Measurements from ENCODE around the gene FAM111B. TPM values are rescaled to one million over a fixed set of nuclear protein-coding genes. Genes with fewer than 3 reads are reported as not detected.

Gene FAM111B
- total RNA-seq, 2 experiments from 2014 or later = 32.3 to 38.9 TPM

DNA sequence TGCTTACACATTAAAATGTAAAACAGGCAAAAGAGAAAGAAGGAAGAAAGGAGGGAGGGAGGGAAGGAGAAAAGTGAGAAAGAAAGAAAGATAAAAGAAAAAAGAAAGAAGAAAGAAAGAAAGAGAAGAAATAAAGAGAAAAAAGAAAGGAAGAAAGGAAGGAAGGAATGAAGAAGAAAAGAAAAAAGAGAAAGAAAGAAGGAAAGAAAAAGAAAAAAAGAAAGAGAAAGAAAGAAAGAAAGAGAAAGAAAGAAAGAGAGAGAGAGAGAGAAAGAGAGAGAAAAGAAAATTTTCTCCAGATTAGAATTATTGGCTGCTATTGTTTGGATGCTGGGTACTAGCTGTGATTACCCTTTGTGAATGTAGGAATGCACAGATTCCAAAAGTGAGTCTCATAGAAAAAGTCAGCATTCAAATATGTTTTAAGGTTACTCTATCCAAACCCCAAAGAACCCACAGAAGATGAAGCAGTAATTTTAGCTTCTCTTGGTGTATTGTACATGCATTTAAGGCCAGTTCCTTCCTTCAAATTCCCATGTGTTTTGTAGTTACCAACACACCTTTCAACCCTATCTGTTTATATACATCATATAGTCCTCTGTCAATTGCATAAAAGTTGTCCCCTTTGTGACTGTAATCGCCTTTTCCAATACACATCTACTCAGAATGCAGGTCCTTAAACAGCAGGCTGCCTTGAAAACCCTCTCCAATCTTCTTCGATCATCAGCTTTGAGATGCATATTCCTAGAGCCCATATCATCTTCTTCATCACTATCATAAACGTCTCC lies 34.8 kb downstream of the FAM111B start:
- no peak for DNase-seq
- Mint-ChIP-seq H3K27ac (peak overlapping the region; percentile 93), H3K9me3 (ENCODE audit: low read depth) (no peaks in the 10 kb centered on the region), H3K36me3 (ENCODE audit: low read depth) (peaks cover 23% of the 10 kb centered on the region), H3K27me3 (no peaks in the 10 kb centered on the region), H3K4me3 (peak overlapping the region; percentile 91), H3K4me1 (peaks cover 40% of the 10 kb centered on the region)
- POLR2A ChIA-PET = interaction anchor here (0.9 to 1.4 kb wide), 3 partner anchors 11 to 35 kb away, joined by 3 to 7 read pairs (median 4); partner anchors contain the start of gene FAM111B
- intact Hi-C loops (cut with DNase I, micrococcal nuclease) = loop anchor here (1.0 to 5.0 kb wide), 9 partner anchors 17 to 1715 kb away; partner anchors contain the start of genes ZFP91 (in 2 of the 2), OSBP (in 1 of the 2), PATL1 (in 1 of the 2) and SLC43A3 (in 1 of the 2)
- CTCF ChIA-PET = interaction anchor here (0.6 to 9.6 kb wide), 7 partner anchors 10 to 1971 kb away, joined by 3 to 130 read pairs (median 4); no protein-coding TSS in a partner anchor
- ATAC-seq = no peak

GRCh38 chr11:59142530-59143507 lies 35.8 kb downstream of the FAM111B start, which contains the start of gene FAM111A:
Gene FAM111A (plus strand): TSS chr11:59142856. CDS start chr11:59148873, 6,017 bp downstream.
- H3K9me3 Mint-ChIP-seq (ENCODE audit: low read depth) = no peaks in the 10 kb centered on the region
- H3K27me3 Mint-ChIP-seq = no peaks in the 10 kb centered on the region

DNA sequence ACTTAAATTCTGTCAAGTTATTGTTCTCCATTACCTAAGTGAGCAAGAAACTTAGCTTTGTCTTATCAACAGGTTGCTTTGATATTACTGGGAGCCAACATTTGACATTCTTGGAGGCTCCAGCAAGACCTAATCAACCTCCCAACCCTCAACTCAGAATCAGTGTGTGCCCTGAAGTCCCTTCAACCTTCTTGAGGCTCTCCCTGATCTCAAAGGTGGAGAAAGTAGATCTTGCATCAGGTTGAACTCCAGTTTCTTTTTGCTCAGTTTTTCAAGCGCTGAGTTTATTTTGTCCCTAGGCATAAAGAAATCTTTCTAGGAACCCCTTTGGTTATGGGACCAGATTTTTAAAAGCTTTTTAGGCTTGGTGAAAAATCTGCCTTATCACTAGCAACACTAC lies 37.1 kb downstream of the FAM111B start:
- H3K27ac Mint-ChIP-seq = peak overlapping the region; percentile 93
- H3K27me3 Mint-ChIP-seq = no peaks in the 10 kb centered on the region
- H3K4me3 Mint-ChIP-seq = peak overlapping the region; percentile 91
- no peaks in the 10 kb centered on the region for H3K9me3 Mint-ChIP-seq (ENCODE audit: low read depth)
- intact Hi-C loops (cut with DNase I, micrococcal nuclease) = loop anchor here (1.0 to 5.0 kb wide), 9 partner anchors 8 to 1717 kb away; partner anchors contain the start of genes OSBP (in 1 of the 2), SELENOH (in 1 of the 2), SLC43A3 (in 1 of the 2) and ZDHHC5 (in 1 of the 2)
- DNase-seq (no peak), ATAC-seq (no peak)
- H3K36me3 Mint-ChIP-seq (ENCODE audit: low read depth) = peaks cover 40% of the 10 kb centered on the region
- peaks cover 50% of the 10 kb centered on the region for H3K4me1 Mint-ChIP-seq
- CTCF ChIA-PET = interaction anchor here (0.6 to 9.6 kb wide), 16 partner anchors 8 to 665 kb away, joined by 3 to 130 read pairs (median 4); partner anchors contain the start of genes DTX4 and FAM111B
- POLR2A ChIA-PET = interaction anchor here (0.6 to 1.8 kb wide), 3 partner anchors 14 to 552 kb away, joined by 3 to 8 read pairs (median 3); no protein-coding TSS in a partner anchor

More at GRCh38 chr11:59142530-59143507, 35.8 kb downstream of the FAM111B start, which contains the start of gene FAM111A:
- peak within 1 kb of the TSS; percentile 93 for H3K27ac Mint-ChIP-seq
- peaks cover 32% of the 10 kb centered on the region for H3K36me3 Mint-ChIP-seq (ENCODE audit: low read depth)
- ATAC-seq = peak; percentile 77
- CTCF ChIA-PET = interaction anchor here (0.6 to 9.6 kb wide), 7 partner anchors 9 to 575 kb away, joined by 3 to 130 read pairs (median 4); partner anchors contain the start of gene FAM111B
- DNase-seq = peak; percentile 90
- POLR2A ChIA-PET = interaction anchor here (0.9 to 1.4 kb wide), 3 partner anchors 10 to 36 kb away, joined by 3 to 7 read pairs (median 4); partner anchors contain the start of gene FAM111B
- intact Hi-C loops (cut with DNase I, micrococcal nuclease) = loop anchor here (1.0 to 5.0 kb wide), 9 partner anchors 16 to 1716 kb away; partner anchors contain the start of genes ZFP91 (in 2 of the 2), OSBP (in 1 of the 2), PATL1 (in 1 of the 2) and SLC43A3 (in 1 of the 2)
- H3K4me1 Mint-ChIP-seq = peaks cover 47% of the 10 kb centered on the region
- H3K4me3 Mint-ChIP-seq = peak within 1 kb of the TSS; percentile 91

DNA sequence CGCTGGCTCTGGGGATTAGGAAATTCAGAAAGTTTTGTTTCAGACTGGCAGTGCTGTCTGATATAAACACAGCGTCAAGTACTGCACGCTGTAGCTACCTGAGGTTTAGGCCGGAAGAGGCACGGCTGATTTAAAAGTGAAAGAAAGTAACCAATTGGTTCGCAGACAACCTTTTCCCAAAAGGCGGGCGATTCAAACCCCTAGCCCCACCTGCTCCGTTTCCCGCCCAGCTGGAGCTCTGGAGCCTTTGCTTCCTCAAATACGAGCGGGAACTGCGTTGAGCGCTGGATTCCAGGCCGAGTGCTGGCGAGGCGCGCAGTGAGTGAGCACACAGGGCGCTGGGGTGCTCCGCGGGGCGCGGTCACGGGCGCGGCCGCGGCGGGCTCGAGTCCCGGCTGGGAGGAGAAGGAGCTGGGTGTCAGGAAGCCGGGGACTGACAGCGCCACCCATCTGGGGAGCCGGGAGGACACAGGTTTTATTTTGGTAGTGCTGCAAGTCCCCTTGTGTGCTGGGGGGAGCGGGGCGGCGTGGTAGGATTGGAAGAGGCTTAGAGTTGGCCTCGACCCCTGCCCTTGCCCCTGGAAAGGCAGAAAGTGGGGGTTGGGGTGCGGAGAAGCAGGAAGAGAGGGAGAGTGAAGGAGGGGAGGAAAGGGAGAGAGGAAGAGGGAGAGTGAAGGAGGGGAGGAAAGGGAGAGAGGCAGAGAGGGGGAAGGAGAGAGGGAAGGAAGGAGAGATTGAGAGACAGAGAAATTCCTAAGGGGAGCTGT lies 37.7 kb downstream of the FAM111B start:
- POLR2A ChIA-PET = interaction anchor here (0.6 to 1.8 kb wide), 3 partner anchors 14 to 552 kb away, joined by 3 to 8 read pairs (median 3); no protein-coding TSS in a partner anchor
- H3K27me3 Mint-ChIP-seq = no peaks in the 10 kb centered on the region
- peak overlapping the region; percentile 93 for H3K27ac Mint-ChIP-seq
- H3K9me3 Mint-ChIP-seq (ENCODE audit: low read depth) = no peaks in the 10 kb centered on the region
- CTCF ChIA-PET = interaction anchor here (0.6 to 9.6 kb wide), 16 partner anchors 9 to 664 kb away, joined by 3 to 130 read pairs (median 4); partner anchors contain the start of genes DTX4 and FAM111B
- peak; percentile 86 for DNase-seq
- peak; percentile 63 for ATAC-seq
- peaks cover 45% of the 10 kb centered on the region for H3K36me3 Mint-ChIP-seq (ENCODE audit: low read depth)
- H3K4me3 Mint-ChIP-seq = peak overlapping the region; percentile 91
- intact Hi-C loops (cut with DNase I, micrococcal nuclease) = loop anchor here (1.0 to 5.0 kb wide), 9 partner anchors 8 to 1717 kb away; partner anchors contain the start of genes OSBP (in 1 of the 2), SELENOH (in 1 of the 2), SLC43A3 (in 1 of the 2) and ZDHHC5 (in 1 of the 2)
- peaks cover 50% of the 10 kb centered on the region for H3K4me1 Mint-ChIP-seq

DNA sequence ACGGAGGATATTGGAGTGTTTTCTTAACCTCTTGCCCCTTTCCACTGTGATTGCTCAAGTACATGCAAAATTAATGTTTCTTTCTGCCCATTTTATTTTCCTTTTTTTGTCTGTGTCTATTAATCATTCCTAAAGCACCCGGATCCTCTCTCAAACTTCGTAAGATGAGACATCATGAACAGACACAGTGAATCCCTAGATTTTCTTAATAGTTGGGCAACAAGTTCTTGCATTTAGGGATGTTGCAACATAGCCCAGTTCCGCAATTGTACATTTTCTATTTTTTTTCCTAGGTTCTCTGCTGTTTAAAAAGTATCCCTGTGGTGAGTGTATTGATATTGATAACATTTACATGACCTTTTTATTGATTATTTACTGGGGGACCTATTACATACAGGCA lies 38.5 kb downstream of the FAM111B start:
- DNase-seq = no peak
- peaks cover 53% of the 10 kb centered on the region for H3K4me1 Mint-ChIP-seq
- peak overlapping the region; percentile 93 for H3K27ac Mint-ChIP-seq
- no peaks in the 10 kb centered on the region for H3K9me3 Mint-ChIP-seq (ENCODE audit: low read depth)
- ChIA-PET POLR2A (no interaction called here), CTCF (interaction anchor here (1.1 to 9.6 kb wide), 5 partner anchors 10 to 38 kb away, joined by 4 to 130 read pairs (median 13); partner anchors contain the start of genes DTX4 and FAM111B)
- intact Hi-C loops (cut with DNase I, micrococcal nuclease) = loop anchor here in 1 of 2 experiments (2.0 kb wide), 1 partner anchor 223 kb away; no protein-coding TSS in a partner anchor
- no peak for ATAC-seq
- H3K36me3 Mint-ChIP-seq (ENCODE audit: low read depth) = peaks cover 53% of the 10 kb centered on the region
- no peaks in the 10 kb centered on the region for H3K27me3 Mint-ChIP-seq
- peak overlapping the region; percentile 91 for H3K4me3 Mint-ChIP-seq

GRCh38 chr11:59151761-59152160 lies 44.7 kb downstream of the FAM111B start:
- intact Hi-C loops (cut with DNase I, micrococcal nuclease) = loop anchor here (1.0 to 2.0 kb wide), 3 partner anchors 7 to 578 kb away; partner anchors contain the start of gene FAM111B (in 2 of the 2)
- peak; percentile 59 for ATAC-seq
- H3K4me1 Mint-ChIP-seq = peaks cover 42% of the 10 kb centered on the region

GRCh38 chr11:59152312-59152951 lies 45.4 kb downstream of the FAM111B start:
- POLR2A ChIA-PET = interaction anchor here (1.4 to 1.9 kb wide), 2 partner anchors 10 to 46 kb away, joined by 3 to 7 read pairs; partner anchors contain the start of genes FAM111A and FAM111B
- H3K4me3 Mint-ChIP-seq = peak overlapping the region; percentile 45
- ATAC-seq (peak; percentile 97), DNase-seq (peak; percentile 58)
- H3K27ac Mint-ChIP-seq = peak overlapping the region; percentile 93
- CTCF ChIA-PET = interaction anchor here (0.5 to 2.9 kb wide), 11 partner anchors 8 to 392 kb away, joined by 3 to 12 read pairs (median 4); partner anchors contain the start of genes DTX4, FAM111A and FAM111B
- peaks cover 62% of the 10 kb centered on the region for H3K36me3 Mint-ChIP-seq (ENCODE audit: low read depth)
- intact Hi-C loops (cut with DNase I, micrococcal nuclease) = loop anchor here (1.0 to 2.0 kb wide), 3 partner anchors 8 to 579 kb away; partner anchors contain the start of gene FAM111B (in 2 of the 2)
- no peaks in the 10 kb centered on the region for H3K27me3 Mint-ChIP-seq
- peaks cover 38% of the 10 kb centered on the region for H3K4me1 Mint-ChIP-seq
- no peaks in the 10 kb centered on the region for H3K9me3 Mint-ChIP-seq (ENCODE audit: low read depth)

More at GRCh38 chr11:59151761-59152160, 44.7 kb downstream of the FAM111B start:
- H3K36me3 Mint-ChIP-seq (ENCODE audit: low read depth) = peaks cover 69% of the 10 kb centered on the region
- no peak for DNase-seq
- ChIA-PET POLR2A (interaction anchor here (1.4 to 1.9 kb wide), 2 partner anchors 9 to 45 kb away, joined by 3 to 7 read pairs; partner anchors contain the start of genes FAM111A and FAM111B), CTCF (interaction anchor here (0.8 to 2.9 kb wide), 7 partner anchors 9 to 94 kb away, joined by 3 to 12 read pairs (median 8); partner anchors contain the start of genes DTX4, FAM111A and FAM111B)
- no peak overlapping the region for H3K4me3 Mint-ChIP-seq
- H3K9me3 Mint-ChIP-seq (ENCODE audit: low read depth) = no peaks in the 10 kb centered on the region
- peak overlapping the region; percentile 93 for H3K27ac Mint-ChIP-seq
- H3K27me3 Mint-ChIP-seq = no peaks in the 10 kb centered on the region

- intact Hi-C loops (cut with DNase I, micrococcal nuclease) = loop anchor here in 1 of 2 experiments (5.0 kb wide), 1 partner anchor 197 kb away; no protein-coding TSS in a partner anchor
- ATAC-seq = no peak
- H3K27ac Mint-ChIP-seq = no peak overlapping the region
- peaks cover 35% of the 10 kb centered on the region for H3K4me1 Mint-ChIP-seq
- H3K9me3 Mint-ChIP-seq (ENCODE audit: low read depth) = no peaks in the 10 kb centered on the region
- ChIA-PET CTCF (interaction anchor here (1.0 to 3.3 kb wide), 2 partner anchors 16 to 19 kb away, joined by 3 to 19 read pairs; partner anchors contain the start of gene DTX4), POLR2A (no interaction called here)
- H3K27me3 Mint-ChIP-seq = no peaks in the 10 kb centered on the region
- peaks cover 43% of the 10 kb centered on the region for H3K36me3 Mint-ChIP-seq (ENCODE audit: low read depth)
- no peak overlapping the region for H3K4me3 Mint-ChIP-seq
- no peak for DNase-seq
Measured at GRCh38 chr11:59154610-59155009, 47.6 kb downstream of the FAM111B start.
